Ascending aorta (tissue), 2 donors: ENCODE measurements around the gene HADHA. TPM values are rescaled to one million over a fixed set of nuclear protein-coding genes. Genes with fewer than 3 reads are reported as not detected.

ENCODE experiments used
- DNase-seq, 2 donors: peaks; one replicate each; pipeline ENCODE4 v3.0.0-alpha.2; 2019; ENCODE audit warnings: low spot score in 2 of 2
- H3K27ac ChIP-seq, 2 donors: fragments of 200-600 bp; sonication (generic); one replicate each; pipeline ENCODE4 v1.5.1; 2016 to 2017; ENCODE audit warnings: mild to moderate bottlenecking in 1 of 2
- H3K27me3 ChIP-seq: fragments of 200-600 bp; sonication (generic); one replicate; pipeline ENCODE4 v1.5.1; 2017
- H3K36me3 ChIP-seq, 2 donors: fragments of 200-600 bp; sonication (generic); one replicate each; pipeline ENCODE4 v1.5.1; 2016
- H3K4me1 ChIP-seq, 2 donors: fragments of 200-600 bp; sonication (generic); one replicate each; pipeline ENCODE4 v1.5.1; 2016 to 2017; ENCODE audit warnings: mild to moderate bottlenecking in 1 of 2
- H3K4me3 ChIP-seq, 2 donors: fragments of 200-600 bp; sonication (generic); one replicate each; pipeline ENCODE4 v1.5.1; 2016 to 2017; ENCODE audit warnings: mild to moderate bottlenecking in 1 of 2
- H3K9me3 ChIP-seq, 2 donors: fragments of 200-600 bp; sonication (generic); one replicate each; pipeline ENCODE4 v1.5.1; 2016
- CTCF ChIP-seq, 3 experiments: fragments of 200-600 bp in 2 of 3; fragments of 450-650 bp in 1 of 3; sonication (generic) in 2 of 3; IDR thresholded peaks; one replicate each; pipeline ENCODE4 v1.5.1; 2016 to 2019; ENCODE audit warnings: antibody characterized with exemption in 3 of 3, mild to moderate bottlenecking in 1 of 3, moderate library complexity in 1 of 3
- intact Hi-C: fragments of 100-400 bp; cut with DNase I; formaldehyde crosslinking; loops from one replicate; pipeline ENCODE4 v1.15.1; 2023
- total RNA-seq: library from RNA; depleted of rRNA; stranded (reverse); fragments of >200 nt; gene quantifications from one replicate; pipeline ENCODE4 v1.1.0, GENCODE V29; 2016

The HADHA gene
- total RNA-seq, 1 donor from 2014 or later, result 49.5 TPM

- Histone ChIP-seq H3K4me3 (no peak overlapping the region), H3K9me3 (no peaks in the 10 kb centered on the region), H3K4me1 (no peaks in the 10 kb centered on the region), H3K27me3 (no peaks in the 10 kb centered on the region), H3K36me3 (peaks cover 68 to 88% of the 10 kb centered on the region in 2 donors), H3K27ac (no peak overlapping the region)
- TF ChIP-seq CTCF (IDR thresholded peaks at IDR 0.05), result no peak
- intact Hi-C loops, result no loop called here
- no peak for DNase-seq
Measured at GRCh38 chr2:26283606-26284005, 39.2 kb upstream of the HADHA start.

- H3K36me3 ChIP-seq, result peaks cover 71 to 89% of the 10 kb centered on the region in 2 donors
- intact Hi-C loops, result no loop called here
Measured at GRCh38 chr2:26281226-26281625, 36.8 kb upstream of the HADHA start.

GRCh38 chr2:26279886-26280285 is 35.5 kb upstream of the HADHA start:
- H3K27ac ChIP-seq, result no peak overlapping the region
- H3K36me3 ChIP-seq, result peaks cover 68 to 78% of the 10 kb centered on the region in 2 donors
- DNase-seq, result no peak
- H3K9me3 ChIP-seq, result no peaks in the 10 kb centered on the region
- H3K4me1 ChIP-seq, result peaks cover 0 to 3% of the 10 kb centered on the region in 2 donors
- no peak overlapping the region for H3K4me3 ChIP-seq
- intact Hi-C loops, result no loop called here
- TF ChIP-seq CTCF (IDR thresholded peaks at IDR 0.05), result no peak
- H3K27me3 ChIP-seq, result no peaks in the 10 kb centered on the region

More at GRCh38 chr2:26281226-26281625, 36.8 kb upstream of the HADHA start:
- Histone ChIP-seq H3K27me3 (no peaks in the 10 kb centered on the region), H3K4me3 (no peak overlapping the region), H3K9me3 (no peaks in the 10 kb centered on the region), H3K4me1 (no peaks in the 10 kb centered on the region), H3K27ac (no peak overlapping the region)
- TF ChIP-seq CTCF (IDR thresholded peaks at IDR 0.05), result no peak
- no peak for DNase-seq

- Histone ChIP-seq H3K9me3 (no peaks in the 10 kb centered on the region), H3K4me1 (peaks cover 0 to 18% of the 10 kb centered on the region in 2 donors), H3K36me3 (peaks cover 47 to 48% of the 10 kb centered on the region in 2 donors), H3K4me3 (no peak overlapping the region), H3K27ac (no peak overlapping the region), H3K27me3 (no peaks in the 10 kb centered on the region)
- no peak for TF ChIP-seq CTCF (IDR thresholded peaks at IDR 0.05)
- intact Hi-C loops, result no loop called here
- DNase-seq, result no peak
Measured at GRCh38 chr2:26276484-26277227, 32.2 kb upstream of the HADHA start.

- no peak overlapping the region for H3K4me3 ChIP-seq
Measured at GRCh38 chr2:26274058-26274613, 29.7 kb upstream of the HADHA start.

More at GRCh38 chr2:26274058-26274613, 29.7 kb upstream of the HADHA start:
- peaks cover 0 to 18% of the 10 kb centered on the region in 2 donors for H3K4me1 ChIP-seq
- H3K36me3 ChIP-seq, result peaks cover 24 to 28% of the 10 kb centered on the region in 2 donors
- H3K9me3 ChIP-seq, result no peaks in the 10 kb centered on the region
- no peaks in the 10 kb centered on the region for H3K27me3 ChIP-seq
- DNase-seq, result peak; percentile 18 to 93
- intact Hi-C loops, result loop anchor here (2.0 kb wide), 1 partner anchor 29 kb away; the partner anchor contains the start of genes HADHA and HADHB
- TF ChIP-seq CTCF (IDR thresholded peaks at IDR 0.05), result no peak
- H3K27ac ChIP-seq, result peak overlapping the region; percentile 64 to 86
